ENCODE results near the gene SDSL. TPM values are rescaled to one million over a fixed set of nuclear protein-coding genes. Genes with fewer than 3 reads are reported as not detected.

The SDSL gene
- polyA plus RNA-seq, 3 donors, result 4.6 to 10.0 (median 6.5) TPM

GRCh38 chr12:113382206-113382605 is 40.0 kb upstream of the SDSL start:
- intact Hi-C loops (cut with micrococcal nuclease), result no loop called here
- peaks cover 49 to 76% of the 10 kb centered on the region in 2 donors for H3K36me3 ChIP-seq (replicated peaks in 1 of 2; ENCODE audit: control insufficient read depth in 1 of 2, insufficient read depth in 2 of 2, low read length in 2 of 2)
- WGBS (ENCODE audit: insufficient coverage), result 92% methylated on average over 2 of the region's 4 CpGs

GRCh38 chr12:113384778-113385177 is 37.4 kb upstream of the SDSL start:
- WGBS (ENCODE audit: insufficient coverage), result 91% methylated on average over 10 of the region's 14 CpGs
- Histone ChIP-seq H3K27ac (ENCODE audit: low read depth in 1 of 2, low read length in 2 of 2) (no peak overlapping the region), H3K36me3 (replicated peaks in 1 of 2; ENCODE audit: control insufficient read depth in 1 of 2, insufficient read depth in 2 of 2, low read length in 2 of 2) (peaks cover 57 to 81% of the 10 kb centered on the region in 2 donors), H3K9ac (ENCODE audit: insufficient read depth, low read length, poor library complexity, severe bottlenecking) (no peak overlapping the region), H3K4me2 (replicated peaks; ENCODE audit: extremely low read depth, low read length, poor library complexity, severe bottlenecking) (no peak overlapping the region), H4K20me1 (ENCODE audit: insufficient read depth, low read length) (no peaks in the 10 kb centered on the region), H2AFZ (ENCODE audit: insufficient read depth, low read depth, low read length, poor library complexity, severe bottlenecking) (no peak overlapping the region), H3K27me3 (ENCODE audit: control insufficient read depth in 2 of 2, insufficient read depth in 2 of 2, low read length in 2 of 2) (no peaks in the 10 kb centered on the region), H3K9me3 (replicated peaks in 1 of 2; ENCODE audit: control insufficient read depth in 1 of 2, insufficient read depth in 1 of 2, low read length in 2 of 2) (no peaks in the 10 kb centered on the region), H3K4me3 (replicated peaks in 1 of 3; ENCODE audit: low read depth in 2 of 3, low read length in 3 of 3) (no peak overlapping the region), H3K4me1 (ENCODE audit: control insufficient read depth in 1 of 2, insufficient read depth in 2 of 2, low read length in 2 of 2) (no peaks in the 10 kb centered on the region), H3K79me2 (ENCODE audit: insufficient read depth, low read length) (no peaks in the 10 kb centered on the region)
- Mint-ChIP-seq H3K4me3 (no peak overlapping the region), H3K36me3 (peaks cover 54 to 73% of the 10 kb centered on the region in 2 donors), H3K27me3 (ENCODE audit: low read depth in 3 of 3) (peaks cover 0 to 2% (median 2%) of the 10 kb centered on the region in 3 donors), H3K27ac (peak overlapping the region in 1 of 7 donors; percentile 42), H3K9me3 (no peaks in the 10 kb centered on the region), H3K4me1 (no peaks in the 10 kb centered on the region)
- no peak for DNase-seq
- intact Hi-C loops (cut with micrococcal nuclease), result loop anchor here in 1 of 2 donors (5.0 kb wide), 1 partner anchor 43 kb away; no protein-coding TSS in a partner anchor
- TF ChIP-seq CTCF (IDR thresholded peaks at IDR 0.05), result no peak

More at GRCh38 chr12:113382206-113382605, 40.0 kb upstream of the SDSL start:
- no peaks in the 10 kb centered on the region for H3K27me3 ChIP-seq (ENCODE audit: control insufficient read depth in 2 of 2, insufficient read depth in 2 of 2, low read length in 2 of 2)
- no peak overlapping the region for H3K27ac Mint-ChIP-seq
- no peak for DNase-seq
- peaks cover 0 to 2% (median 0%) of the 10 kb centered on the region in 3 donors for H3K27me3 Mint-ChIP-seq (ENCODE audit: low read depth in 3 of 3)
- no peak overlapping the region for H3K9ac ChIP-seq (ENCODE audit: insufficient read depth, low read length, poor library complexity, severe bottlenecking)
- H3K4me1 Mint-ChIP-seq, result no peaks in the 10 kb centered on the region
- H3K4me3 ChIP-seq (replicated peaks in 1 of 3; ENCODE audit: low read depth in 2 of 3, low read length in 3 of 3), result no peak overlapping the region
- H3K4me3 Mint-ChIP-seq, result no peak overlapping the region
- H3K9me3 ChIP-seq (replicated peaks in 1 of 2; ENCODE audit: control insufficient read depth in 1 of 2, insufficient read depth in 1 of 2, low read length in 2 of 2), result no peaks in the 10 kb centered on the region
- no peak for TF ChIP-seq CTCF (IDR thresholded peaks at IDR 0.05)
- peaks cover 46 to 74% of the 10 kb centered on the region in 2 donors for H3K36me3 Mint-ChIP-seq
- no peaks in the 10 kb centered on the region for H3K79me2 ChIP-seq (ENCODE audit: insufficient read depth, low read length)
- H3K9me3 Mint-ChIP-seq, result no peaks in the 10 kb centered on the region
- no peaks in the 10 kb centered on the region for H3K4me1 ChIP-seq (ENCODE audit: control insufficient read depth in 1 of 2, insufficient read depth in 2 of 2, low read length in 2 of 2)
- H4K20me1 ChIP-seq (ENCODE audit: insufficient read depth, low read length), result no peaks in the 10 kb centered on the region
- no peak overlapping the region for H3K4me2 ChIP-seq (replicated peaks; ENCODE audit: extremely low read depth, low read length, poor library complexity, severe bottlenecking)
- no peak overlapping the region for H2AFZ ChIP-seq (ENCODE audit: insufficient read depth, low read depth, low read length, poor library complexity, severe bottlenecking)
- no peak overlapping the region for H3K27ac ChIP-seq (ENCODE audit: low read depth in 1 of 2, low read length in 2 of 2)

Data from CD14-positive monocyte (primary cell).